ENCODE measurements around the gene RMDN3.
A peak's percentile ranks its signal among the peaks of the same experiment; 100 is the strongest.

Gene RMDN3

DNA sequence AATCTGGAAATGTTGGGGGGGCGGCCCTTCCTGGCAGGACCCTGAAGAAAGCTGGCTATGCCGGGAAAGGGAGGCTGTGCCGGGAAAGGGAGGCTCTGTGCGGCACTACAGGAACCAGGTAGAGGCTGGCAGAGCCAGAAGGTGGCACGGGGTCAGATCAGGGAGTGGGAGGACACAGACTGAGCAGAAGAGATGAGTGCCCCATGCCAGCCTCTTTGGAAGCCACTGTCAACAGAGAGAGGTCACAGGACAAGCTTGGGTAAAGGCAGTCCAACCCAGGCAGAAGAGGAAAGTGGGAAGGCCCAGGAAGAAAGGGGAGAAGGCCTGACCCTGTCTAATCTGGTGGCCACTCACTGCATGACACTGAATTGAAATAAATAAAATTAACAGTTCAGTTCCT is 16.2 kb upstream of the RMDN3 start:
- no peak for DNase-seq

DNA sequence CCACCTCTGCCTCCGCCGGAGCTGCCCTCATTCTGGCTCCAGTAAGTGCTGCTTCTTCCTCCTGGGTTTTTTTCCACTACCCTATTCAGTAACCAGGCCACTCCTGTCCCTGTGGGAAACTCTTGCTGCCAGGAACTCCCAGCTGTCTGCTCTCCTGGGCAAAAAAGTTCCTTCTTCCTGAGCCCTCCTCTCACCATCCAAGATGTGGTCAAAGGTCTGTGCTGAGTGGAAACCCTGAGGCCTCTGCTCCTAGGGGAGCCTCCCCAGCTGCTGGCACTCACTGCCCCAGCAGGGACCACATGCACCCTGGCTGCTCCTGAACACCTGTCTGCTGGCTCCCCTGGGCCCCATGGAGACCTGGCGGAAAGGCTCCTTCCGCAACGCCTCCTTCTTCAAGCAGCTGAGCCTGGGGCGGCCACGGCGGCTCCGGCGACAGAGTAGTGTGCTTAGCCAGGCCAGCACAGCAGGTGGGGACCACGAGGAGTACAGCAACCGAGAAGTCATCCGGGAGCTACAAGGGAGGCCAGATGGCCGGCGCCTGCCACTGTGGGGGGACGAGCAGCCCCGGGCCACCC is 15.2 kb upstream of the RMDN3 start:
- no peak for DNase-seq

DNA sequence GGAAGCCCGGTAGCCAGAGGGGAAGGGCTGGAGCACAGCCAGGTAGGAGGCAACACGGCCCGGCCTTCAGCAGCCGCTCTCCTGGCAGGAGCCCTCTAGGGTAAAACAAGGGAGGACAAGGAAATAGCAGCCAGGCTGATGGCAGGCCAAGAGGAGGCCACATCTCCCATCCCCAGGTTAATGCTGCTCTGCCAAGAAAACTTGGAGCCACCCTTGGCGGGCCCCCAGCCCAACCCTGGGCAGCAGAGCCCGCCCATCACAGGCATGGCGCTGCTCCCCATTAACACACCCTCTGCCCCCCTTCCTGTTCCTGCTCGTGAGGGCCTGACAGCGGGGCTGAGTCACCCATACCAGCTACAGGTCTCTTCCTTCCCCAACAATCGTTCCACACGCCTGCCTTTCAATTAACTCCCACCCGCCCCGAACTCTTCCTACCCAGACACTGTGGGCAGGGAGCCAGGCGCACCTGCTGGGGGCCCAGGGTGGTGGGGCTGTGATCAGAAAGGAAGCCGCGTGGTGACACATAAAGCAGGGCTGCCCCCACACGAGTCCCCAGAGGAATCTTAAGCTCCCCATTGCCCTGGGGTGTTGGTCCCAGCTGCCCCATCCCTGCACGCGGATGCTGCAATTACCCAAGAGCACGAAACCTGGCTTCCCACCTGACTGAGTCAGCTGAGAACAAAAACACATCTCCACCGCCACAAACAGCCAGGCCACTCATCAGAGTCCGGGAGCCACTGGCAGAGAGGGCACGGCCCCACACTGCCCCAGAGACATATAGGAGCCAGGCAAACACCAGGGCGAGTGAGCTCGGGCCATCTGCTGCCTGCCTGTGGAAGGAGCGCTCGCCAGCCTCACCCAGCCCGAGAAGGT is 14.5 kb upstream of the RMDN3 start, which contains the start of gene C15orf62:
TSS of gene C15orf62 (plus strand) at position 707 of the 873 bp plus-strand sequence. CDS start 516 bp downstream, outside the sequence.
- peak; percentile 83 for DNase-seq

GRCh38 chr15:40768521-40769273 is 13.6 kb upstream of the RMDN3 start:
- DNase-seq = no peak

GRCh38 chr15:40767838-40768500 is 12.9 kb upstream of the RMDN3 start:
- no peak for DNase-seq

- no peak for DNase-seq
These were observed 12.1 kb upstream of the RMDN3 start for GRCh38 chr15:40766906-40767837.

GRCh38 chr15:40766194-40766815 is 11.3 kb upstream of the RMDN3 start:
- no peak for DNase-seq

- no peak for DNase-seq
These were observed 9.6 kb upstream of the RMDN3 start for GRCh38 chr15:40764629-40765103.

GRCh38 chr15:40763801-40764628 is 9.0 kb upstream of the RMDN3 start, which contains the start of gene GCHFR:
GCHFR (plus strand) TSS chr15:40764068; CDS start chr15:40764181, 113 bp downstream.
- DNase-seq = no peak

GRCh38 chr15:40762919-40763800 is 8.1 kb upstream of the RMDN3 start:
- DNase-seq = no peak

- no peak for DNase-seq
These were observed 4.9 kb upstream of the RMDN3 start for GRCh38 chr15:40759961-40760360.

DNA sequence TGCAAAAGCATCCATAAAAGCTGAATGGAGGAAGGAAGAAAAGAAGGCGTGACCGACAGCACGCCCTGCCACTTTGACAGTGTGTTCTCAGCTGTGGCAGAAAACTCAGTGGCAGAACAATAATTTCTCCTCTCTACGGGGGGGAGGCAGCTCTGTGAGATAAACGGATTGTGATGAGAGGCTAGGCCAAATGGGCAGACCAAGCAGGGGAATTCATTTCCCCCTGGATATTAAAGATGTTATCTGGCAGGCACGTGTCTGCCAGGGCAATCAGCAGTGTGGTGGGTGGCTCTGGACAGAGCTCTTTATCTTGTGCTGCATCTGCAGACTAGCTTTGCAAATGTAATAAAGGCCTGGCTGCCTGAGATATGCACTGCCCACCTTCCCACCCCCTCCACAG is 1.9 kb upstream of the RMDN3 start:
- DNase-seq = no peak

DNA sequence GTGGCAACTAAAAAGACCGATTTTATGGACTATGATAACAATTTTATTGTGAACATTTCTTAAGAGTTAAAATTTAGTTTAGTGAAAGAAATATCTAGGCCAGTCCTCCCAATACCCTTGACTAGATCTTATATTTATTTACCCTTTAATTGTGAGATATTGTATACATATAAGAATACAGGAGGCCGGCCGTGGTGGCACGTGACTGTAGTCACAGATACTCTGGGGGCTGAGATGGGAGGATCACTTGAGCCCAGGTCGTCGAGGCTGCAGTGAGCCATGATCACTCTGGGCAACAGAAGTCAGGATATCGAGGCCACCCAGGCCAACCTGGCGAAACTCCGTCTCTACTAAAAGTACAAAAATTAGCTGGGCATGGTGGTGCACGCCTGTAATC is 756 bp upstream of the RMDN3 start:
- DNase-seq = no peak

DNA sequence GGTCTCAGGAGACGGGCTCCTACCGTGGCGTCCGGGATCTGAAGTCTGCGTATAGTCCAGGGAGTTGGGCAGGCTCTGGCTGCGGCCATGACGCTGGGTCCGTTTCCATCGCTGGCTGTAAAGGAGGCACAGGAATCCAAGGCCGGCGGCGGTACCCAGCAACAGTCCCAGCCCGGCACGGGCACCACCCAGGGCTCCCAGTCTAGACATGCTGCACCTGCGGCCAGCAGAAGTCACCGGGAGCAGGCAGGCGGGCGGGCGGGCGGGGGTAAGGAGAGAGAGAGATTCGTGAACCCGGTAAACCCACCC is 526 bp downstream of the RMDN3 start:
- no peak for DNase-seq

DNA sequence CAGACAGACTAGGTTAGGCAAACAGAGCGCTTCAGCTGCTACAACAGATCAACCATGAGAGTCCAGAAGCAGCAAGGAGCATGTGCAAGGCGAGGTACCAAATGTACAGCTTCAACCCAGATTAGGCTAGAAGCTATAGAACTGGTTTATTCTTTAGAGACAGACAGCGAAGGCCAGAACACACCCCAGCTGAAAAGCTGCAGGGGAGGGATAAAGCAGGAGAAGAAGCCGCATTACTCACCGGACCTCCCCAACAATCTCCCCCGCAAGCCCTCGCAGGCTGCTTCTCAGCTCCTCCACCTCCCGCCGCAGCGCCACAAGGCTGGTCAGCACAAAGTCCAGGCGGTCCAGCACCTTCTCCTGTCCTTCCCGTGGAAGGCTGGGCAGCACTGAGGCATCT is 3.3 kb downstream of the RMDN3 start:
- no peak for DNase-seq

DNA sequence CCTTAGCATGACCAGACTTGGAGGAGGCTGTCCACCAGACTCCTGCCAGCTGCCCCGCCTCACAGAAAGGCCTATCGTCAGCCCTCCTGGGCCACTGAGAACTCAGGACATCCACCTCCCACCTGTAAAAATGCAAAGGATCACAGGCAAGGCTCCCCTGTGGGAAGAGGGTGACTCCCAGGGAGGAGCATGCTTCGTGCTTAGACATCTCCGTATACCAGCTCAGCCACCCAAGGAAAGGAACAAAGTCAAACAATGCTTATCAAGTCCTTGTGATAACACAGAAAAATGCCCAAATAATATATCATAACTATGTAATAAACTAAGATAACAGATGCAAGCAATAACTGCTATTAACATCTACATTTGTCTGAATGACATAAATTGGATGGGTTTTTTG is 4.2 kb downstream of the RMDN3 start:
- DNase-seq = no peak

DNA sequence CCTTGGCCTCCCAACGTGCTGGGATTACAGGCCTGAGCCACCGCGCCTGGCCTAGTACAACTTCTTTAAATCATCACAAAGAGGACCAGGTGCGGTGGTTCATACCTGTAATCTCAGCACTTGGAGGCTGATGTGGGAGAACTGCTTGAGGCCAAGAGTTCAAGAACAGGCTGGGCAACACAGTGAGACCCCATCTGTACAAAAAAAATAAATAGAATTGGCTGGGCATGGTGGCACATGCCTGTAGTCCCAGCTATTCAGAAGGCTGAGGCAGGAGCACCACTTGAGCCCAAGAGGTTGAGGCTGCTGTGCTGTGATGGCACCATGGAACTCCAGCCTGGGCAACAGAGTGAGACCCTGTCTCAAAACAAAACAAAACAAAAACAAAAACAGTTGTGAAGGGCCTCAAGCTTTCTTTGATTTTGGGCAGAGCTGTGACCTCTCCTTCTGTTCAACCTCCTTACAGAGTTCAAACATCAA is 5.9 kb downstream of the RMDN3 start:
- no peak for DNase-seq

GRCh38 chr15:40747685-40748631 is 7.1 kb downstream of the RMDN3 start:
- DNase-seq = no peak

Measured in T1000 (cell line).